H1 (cell line): ENCODE results near the gene KMT2E. TPM values are rescaled to one million over a fixed set of nuclear protein-coding genes. Genes with fewer than 3 reads are reported as not detected.

Source experiments
- CTCF ChIA-PET: fragments of 300-600 bp; sonication (Branson Sonifier 250); formaldehyde crosslinking; loops from one replicate; lab custom pipeline; 2021; ENCODE audit not compliant: partially characterized antibody; lab: Charles Lee
- POLR2A ChIA-PET: fragments of 300-600 bp; sonication (Branson Sonifier 250); formaldehyde crosslinking; loops from one replicate; lab custom pipeline; 2021; ENCODE audit warnings: inconsistent platforms; ENCODE audit not compliant: partially characterized antibody; lab: Charles Lee
- DNase-seq, 2 experiments: peaks; one replicate each; pipeline versions ENCODE4 v3.0.0 to v3.0.0-alpha.2; 2010 to 2022; ENCODE audit warnings: low spot score in 2 of 2, low read depth in 1 of 2, mixed read lengths in 1 of 2
- FAIRE-seq: peaks from 2 replicates; lab custom pipeline; 2011; peaks lifted over from hg19 to GRCh38; lab: Jason Lieb, UNC
- H2AFZ ChIP-seq: 2 replicates; pipeline ENCODE4 v1.8.1; 2012; ENCODE audit warnings: low read length, inconsistent platforms
- H2AK5ac ChIP-seq: 2 replicates; pipeline ENCODE4 v1.6.1; 2013; ENCODE audit warnings: low read depth, low read length
- H2BK120ac ChIP-seq: replicated peaks from 2 replicates; pipeline ENCODE3; 2013; ENCODE audit warnings: low read depth, low read length, inconsistent platforms
- H2BK12ac ChIP-seq: 2 replicates; pipeline ENCODE4 v1.6.1; 2013; ENCODE audit warnings: low read depth, low read length
- H2BK15ac ChIP-seq: 2 replicates; pipeline ENCODE4 v1.6.1; 2013; ENCODE audit warnings: low read length
- H2BK20ac ChIP-seq: 2 replicates; pipeline ENCODE4 v1.6.1; 2013; ENCODE audit warnings: low read length
- H2BK5ac ChIP-seq: 2 replicates; pipeline ENCODE4 v1.6.1; 2013; ENCODE audit warnings: low read depth, low read length
- H3K14ac ChIP-seq: 2 replicates; pipeline ENCODE4 v1.6.1; 2013; ENCODE audit warnings: inconsistent platforms; ENCODE audit not compliant: insufficient read length
- H3K18ac ChIP-seq: 2 replicates; pipeline ENCODE4 v1.6.1; 2013; ENCODE audit warnings: low read length; ENCODE audit errors: extremely low read depth
- H3K23ac ChIP-seq: 2 replicates; pipeline ENCODE4 v1.6.1; 2013; ENCODE audit warnings: inconsistent platforms; ENCODE audit not compliant: insufficient read length
- H3K23me2 ChIP-seq: 2 replicates; pipeline ENCODE4 v1.6.1; 2013; ENCODE audit warnings: low read depth, low read length
- H3K27ac ChIP-seq: 2 replicates; pipeline ENCODE4 v1.6.1; 2011; ENCODE audit warnings: low read depth, low read length, inconsistent platforms
- H3K27me3 ChIP-seq, 4 experiments: replicated peaks in 1 of 4; 1 replicate in 1 of 4; 2 replicates in 3 of 4; pipeline versions ENCODE4 v1.6.1 to v1.8.1; 2011 to 2013; ENCODE audit warnings: low read length in 3 of 4, mild to moderate bottlenecking in 3 of 4, inconsistent platforms in 2 of 4, mixed read lengths in 2 of 4, moderate library complexity in 1 of 4; ENCODE audit not compliant: control insufficient read depth in 3 of 4, insufficient read depth in 3 of 4; ENCODE audit errors: extremely low read depth in 1 of 4
- H3K36me3 ChIP-seq, 4 experiments: 2 replicates each; pipeline versions ENCODE4 v1.6.1 to v1.8.1; 2011 to 2013; ENCODE audit warnings: mild to moderate bottlenecking in 4 of 4, low read length in 3 of 4, moderate library complexity in 2 of 4, control low read depth in 1 of 4, inconsistent platforms in 1 of 4; ENCODE audit not compliant: insufficient read depth in 4 of 4, control insufficient read depth in 2 of 4
- H3K4ac ChIP-seq: replicated peaks from 2 replicates; pipeline ENCODE3; 2013; ENCODE audit warnings: low read length, low read depth, mixed read lengths, inconsistent platforms; ENCODE audit not compliant: insufficient read length
- H3K4me1 ChIP-seq, 4 experiments: replicated peaks in 1 of 4; 1 replicate in 1 of 4; 2 replicates in 3 of 4; pipeline versions ENCODE4 v1.6.1 to v1.8.1; 2011 to 2013; ENCODE audit warnings: low read length in 3 of 4, inconsistent platforms in 2 of 4, mixed read lengths in 1 of 4; ENCODE audit not compliant: insufficient read depth in 4 of 4, control insufficient read depth in 3 of 4
- H3K4me2 ChIP-seq, 2 experiments: 2 replicates each; pipeline versions ENCODE4 v1.6.1 to v1.8.1; 2011 to 2013; ENCODE audit warnings: low read depth in 2 of 2, low read length in 2 of 2, control low read depth in 1 of 2, inconsistent platforms in 1 of 2, mild to moderate bottlenecking in 1 of 2; ENCODE audit not compliant: insufficient read depth in 1 of 2
- H3K4me3 ChIP-seq, 4 experiments: fragments of 200-600, 300-600 bp in 1 of 4; sonication (generic), shearing (Covaris generic), sonication (Bioruptor Twin) in 1 of 4; 2 replicates each; pipeline versions ENCODE4 v1.5.1 to v1.8.1; 2011 to 2016; ENCODE audit warnings: low read length in 4 of 4, low read depth in 3 of 4, control low read depth in 2 of 4, inconsistent platforms in 2 of 4, mild to moderate bottlenecking in 2 of 4, mixed read lengths in 1 of 4, moderate library complexity in 1 of 4; ENCODE audit not compliant: insufficient read depth in 2 of 4; ENCODE audit errors: extremely low read depth in 1 of 4
- H3K56ac ChIP-seq: replicated peaks from 2 replicates; pipeline ENCODE3; 2013; ENCODE audit warnings: low read depth, mild to moderate bottlenecking, mixed read lengths, low read length, inconsistent platforms; ENCODE audit not compliant: insufficient read length
- H3K79me1 ChIP-seq: 2 replicates; pipeline ENCODE4 v1.6.1; 2013; ENCODE audit warnings: low read depth, low read length, control low read depth
- H3K79me2 ChIP-seq, 2 experiments: 2 replicates each; pipeline versions ENCODE4 v1.6.1 to v1.8.1; 2012 to 2013; ENCODE audit warnings: low read length in 2 of 2, mild to moderate bottlenecking in 2 of 2, inconsistent platforms in 1 of 2; ENCODE audit not compliant: insufficient read depth in 2 of 2, control insufficient read depth in 1 of 2
- H3K9ac ChIP-seq, 4 experiments: replicated peaks in 1 of 4; 1 replicate in 1 of 4; 2 replicates in 3 of 4; pipeline versions ENCODE4 v1.6.1 to v1.8.1; 2011 to 2013; ENCODE audit warnings: low read depth in 3 of 4, low read length in 3 of 4, control low read depth in 2 of 4, mild to moderate bottlenecking in 2 of 4, moderate library complexity in 2 of 4, inconsistent platforms in 1 of 4; ENCODE audit errors: extremely low read depth in 1 of 4
- H3K9me3 ChIP-seq, 2 experiments: 2 replicates each; pipeline versions ENCODE4 v1.6.1 to v1.8.1; 2012 to 2013; ENCODE audit warnings: mild to moderate bottlenecking in 2 of 2, moderate library complexity in 2 of 2, control low read depth in 1 of 2, inconsistent platforms in 1 of 2, low read depth in 1 of 2, low read length in 1 of 2, mixed read lengths in 1 of 2; ENCODE audit not compliant: insufficient read depth in 2 of 2
- H4K20me1 ChIP-seq, 2 experiments: replicated peaks in 1 of 2; 2 replicates each; pipeline versions ENCODE3 to v1.8.1; 2011 to 2013; ENCODE audit warnings: inconsistent platforms in 2 of 2, low read length in 2 of 2, mild to moderate bottlenecking in 1 of 2; ENCODE audit not compliant: insufficient read depth in 2 of 2, control insufficient read depth in 1 of 2
- H4K5ac ChIP-seq: 2 replicates; pipeline ENCODE4 v1.6.1; 2013; ENCODE audit warnings: low read length, low read depth, mixed read lengths, inconsistent platforms; ENCODE audit not compliant: insufficient read length
- H4K8ac ChIP-seq: 2 replicates; pipeline ENCODE4 v1.8.0; 2013; ENCODE audit warnings: mild to moderate bottlenecking, moderate library complexity, low read length, inconsistent platforms; ENCODE audit not compliant: insufficient read depth; ENCODE audit errors: extremely low read depth
- H4K91ac ChIP-seq: replicated peaks from 2 replicates; pipeline ENCODE3; 2013; ENCODE audit warnings: low read length, mixed read lengths, inconsistent platforms; ENCODE audit not compliant: insufficient read length
- ATF3 ChIP-seq: IDR thresholded peaks from 2 replicates; pipeline ENCODE4 v1.6.1; 2011; ENCODE audit warnings: low read depth, mild to moderate bottlenecking, low read length; ENCODE audit not compliant: insufficient read depth
- CBX5 ChIP-seq: fragments of 300-800, 300-1000 bp; sonication (generic); IDR thresholded peaks from 2 replicates; pipeline ENCODE4 v1.7.1; 2016; ENCODE audit warnings: antibody characterized with exemption, low read length, low read depth
- CTBP2 ChIP-seq: IDR thresholded peaks from 2 replicates; pipeline ENCODE4 v1.7.0; 2011; ENCODE audit warnings: borderline replicate concordance, mild to moderate bottlenecking, moderate library complexity, mixed read lengths, low read length; ENCODE audit not compliant: insufficient read depth, insufficient read length
- EGR1 ChIP-seq: IDR thresholded peaks from 2 replicates; pipeline ENCODE4 v1.6.1; 2011; ENCODE audit warnings: low read depth, low read length, borderline replicate concordance
- GABPA ChIP-seq: IDR thresholded peaks from 2 replicates; pipeline ENCODE4 v1.6.1; 2011; ENCODE audit warnings: mild to moderate bottlenecking, low read length, moderate library complexity, borderline replicate concordance; ENCODE audit not compliant: insufficient read depth
- GTF2F1 ChIP-seq: IDR thresholded peaks from 2 replicates; pipeline ENCODE4 v1.6.1; 2012; ENCODE audit warnings: low read depth, low read length, improper control_type of control experiment, borderline replicate concordance
- JUN ChIP-seq: IDR thresholded peaks from 2 replicates; pipeline ENCODE4 v1.6.1; 2011; ENCODE audit warnings: low read depth, mild to moderate bottlenecking, improper control_type of control experiment, low read length
- POU5F1 ChIP-seq: IDR thresholded peaks from 2 replicates; pipeline ENCODE4 v1.6.1; 2011; ENCODE audit warnings: low read depth, mild to moderate bottlenecking, low read length, moderate library complexity
- RBBP5 ChIP-seq: IDR thresholded peaks from 2 replicates; pipeline ENCODE4 v1.7.1; 2012; ENCODE audit warnings: low read depth, mild to moderate bottlenecking, inconsistent platforms, low read length, moderate library complexity, borderline replicate concordance
- SAP30 ChIP-seq: fragments of 300-600 bp; sonication (generic); IDR thresholded peaks from 2 replicates; pipeline ENCODE4 v1.7.1; 2012; ENCODE audit warnings: low read length, moderate library complexity, mild to moderate bottlenecking, inconsistent platforms; ENCODE audit not compliant: insufficient read depth, insufficient replicate concordance
- SIX5 ChIP-seq: IDR thresholded peaks from 2 replicates; pipeline ENCODE4 v1.6.1; 2011; ENCODE audit warnings: mild to moderate bottlenecking, low read depth, low read length
- YY1 ChIP-seq: IDR thresholded peaks from 2 replicates; pipeline ENCODE4 v1.6.1; 2011; ENCODE audit warnings: low read depth, mild to moderate bottlenecking, low read length
- WGBS, 2 experiments: shearing (Covaris generic) in 1 of 2; methylation state at CpG; one replicate each; pipeline versions ENCODE4 v1.1.6 to v1.1.7; 2013 to 2015; ENCODE audit warnings: low lambda C conversion rate in 2 of 2, mixed read lengths in 2 of 2, inconsistent platforms in 1 of 2, low coverage in 1 of 2, missing lambda C conversion rate in 1 of 2; ENCODE audit not compliant: insufficient replicate concordance in 2 of 2, insufficient coverage in 1 of 2, insufficient read length in 1 of 2; ENCODE audit errors: extremely low coverage in 1 of 2, missing lambda C conversion rate in 1 of 2; 5-methylcytosine and 5-hydroxymethylcytosine counted together
- polyA plus RNA-seq, 7 experiments: library from polyadenylated mRNA; depleted of rRNA in 3 of 7; stranded (reverse) in 5 of 7; unstranded in 2 of 7; fragments of >200 nt in 5 of 7; fragments of 200-250 nt in 2 of 7; gene quantifications; 1 replicate in 5 of 7; 2 replicates in 1 of 7; 4 replicates in 1 of 7; pipeline versions ENCODE4 v1.2.1 to v1.2.3, GENCODE V29; 2011 to 2013; ENCODE audit warnings: missing spikeins in 2 of 7, mixed read lengths in 2 of 7
- total RNA-seq: library from RNA; stranded (reverse); fragmentation: NEBNext Ultra II Directional; extraction: Animal tissue kit (Norgen Biotek cat#: 25700); gene quantifications from 2 replicates; pipeline ENCODE4 v1.2.1, GENCODE V29; 2021

Gene KMT2E
- total and polyA plus RNA-seq, 2 of the 8 experiments (the other 6 are each of a cell fraction or from before 2014, with no cell fraction given) = 10.9 to 45.0 TPM

GRCh38 chr7:104976966-104977636 lies 36.9 kb upstream of the KMT2E start:
- no peaks in the 10 kb centered on the region for H3K36me3 ChIP-seq
- no peak overlapping the region for H4K91ac ChIP-seq
- H2BK12ac ChIP-seq = no peak overlapping the region
- no peak overlapping the region for H3K18ac ChIP-seq
- FAIRE-seq = no peak
- no peak overlapping the region for H2BK5ac ChIP-seq
- H3K23ac ChIP-seq = no peak overlapping the region
- no peak overlapping the region for H2AFZ ChIP-seq
- no peak for DNase-seq
- H3K9ac ChIP-seq = no peak overlapping the region
- peaks cover 0 to 8% (median 3%) of the 10 kb centered on the region in 4 experiments; a peak in 4 of 7 replicates for H3K4me1 ChIP-seq
- ChIA-PET CTCF (interaction anchor here (0.8 to 1.0 kb wide), 2 partner anchors 48 to 50 kb away, joined by 3 read pairs; no protein-coding TSS in a partner anchor), POLR2A (interaction anchor here (1.5 to 2.8 kb wide), 3 partner anchors 11 to 37 kb away, joined by 4 to 14 read pairs (median 8); partner anchors contain the start of gene KMT2E)
- peaks cover 0 to 7% of the 10 kb centered on the region in 2 experiments for H4K20me1 ChIP-seq
- no peak overlapping the region for H3K14ac ChIP-seq
- H2BK15ac ChIP-seq = no peak overlapping the region
- no peak overlapping the region for H3K27ac ChIP-seq
- H3K23me2 ChIP-seq = no peaks in the 10 kb centered on the region
- no peak overlapping the region for H4K8ac ChIP-seq
- H4K5ac ChIP-seq = no peak overlapping the region
- H3K4me3 ChIP-seq = no peak overlapping the region
- H2BK20ac ChIP-seq = no peak overlapping the region
- H3K79me2 ChIP-seq = no peaks in the 10 kb centered on the region; a peak in 1 of 4 replicates
- no peak overlapping the region for H3K4me2 ChIP-seq
- H3K4ac ChIP-seq = no peak overlapping the region
- no peaks in the 10 kb centered on the region for H3K79me1 ChIP-seq
- no peak overlapping the region for H2AK5ac ChIP-seq
- H3K9me3 ChIP-seq = no peaks in the 10 kb centered on the region; a peak in 1 of 4 replicates
- H3K27me3 ChIP-seq = no peaks in the 10 kb centered on the region
- WGBS, 2 experiments = 91% methylated on average over 3 of the region's 3 CpGs; no CpG with 5 or more reads in 1 of the 2 experiments
- H3K56ac ChIP-seq = no peak overlapping the region
- no peak overlapping the region for H2BK120ac ChIP-seq
- no peak for TF ChIP-seq GTF2F1
- no peak for TF ChIP-seq YY1
- no peak for TF ChIP-seq POU5F1
- TF ChIP-seq SIX5 = no peak
- no peak for TF ChIP-seq GABPA
- no peak for TF ChIP-seq EGR1
- TF ChIP-seq RBBP5 = no peak
- no peak for TF ChIP-seq ATF3
- no peak for TF ChIP-seq SAP30
- TF ChIP-seq CBX5 = no peak
- TF ChIP-seq JUN = no peak
- TF ChIP-seq CTBP2 = no peak
